H1 (cell line): Measurements from ENCODE around the gene DCBLD2. TPM values are rescaled to one million over a fixed set of nuclear protein-coding genes. Genes with fewer than 3 reads are reported as not detected.

Source experiments
- CEBPB ChIP-seq: IDR thresholded peaks from 2 replicates; pipeline ENCODE4 v1.6.1; 2012; ENCODE audit warnings: low read depth, low read length
- CTBP2 ChIP-seq: IDR thresholded peaks from 2 replicates; pipeline ENCODE4 v1.7.0; 2011; ENCODE audit warnings: borderline replicate concordance, mild to moderate bottlenecking, moderate library complexity, mixed read lengths, low read length; ENCODE audit not compliant: insufficient read depth, insufficient read length
- FOSL1 ChIP-seq: IDR thresholded peaks from 2 replicates; pipeline ENCODE4 v1.6.1; 2011; ENCODE audit warnings: mild to moderate bottlenecking, low read depth, low read length, moderate library complexity; ENCODE audit not compliant: insufficient read depth
- POLR2A ChIP-seq, 2 experiments: IDR thresholded peaks; 1 replicate in 1 of 2; 2 replicates in 1 of 2; pipeline ENCODE4 v1.6.1; 2011; ENCODE audit warnings: low read depth in 2 of 2, low read length in 2 of 2, mild to moderate bottlenecking in 2 of 2; ENCODE audit errors: control extremely low read depth in 1 of 2
- RFX5 ChIP-seq: IDR thresholded peaks from 2 replicates; pipeline ENCODE4 v1.6.1; 2011; ENCODE audit warnings: low read depth, low read length, improper control_type of control experiment, borderline replicate concordance
- TCF12 ChIP-seq: IDR thresholded peaks from 2 replicates; pipeline ENCODE4 v1.6.1; 2011; ENCODE audit warnings: low read depth, mild to moderate bottlenecking, low read length
- polyA plus RNA-seq, 7 experiments: library from polyadenylated mRNA; depleted of rRNA in 3 of 7; stranded (reverse) in 5 of 7; unstranded in 2 of 7; fragments of >200 nt in 5 of 7; fragments of 200-250 nt in 2 of 7; gene quantifications; 1 replicate in 5 of 7; 2 replicates in 1 of 7; 4 replicates in 1 of 7; pipeline versions ENCODE4 v1.2.1 to v1.2.3, GENCODE V29; 2011 to 2013; ENCODE audit warnings: missing spikeins in 2 of 7, mixed read lengths in 2 of 7
- total RNA-seq: library from RNA; stranded (reverse); fragmentation: NEBNext Ultra II Directional; extraction: Animal tissue kit (Norgen Biotek cat#: 25700); gene quantifications from 2 replicates; pipeline ENCODE4 v1.2.1, GENCODE V29; 2021
- TF ChIP-seq, protein P1 (sequence below): fragments of 300-600 bp; sonication (generic); IDR thresholded peaks from 2 replicates; pipeline ENCODE4 v1.7.1; 2012; ENCODE audit warnings: low read length, moderate library complexity, mild to moderate bottlenecking, inconsistent platforms; ENCODE audit not compliant: insufficient replicate concordance
- TF ChIP-seq, protein P2 (sequence below): IDR thresholded peaks from 2 replicates; pipeline ENCODE4 v1.6.1; 2011; ENCODE audit warnings: low read depth, mild to moderate bottlenecking, low read length; ENCODE audit not compliant: insufficient read depth

The DCBLD2 gene
- total and polyA plus RNA-seq, 2 of the 8 experiments (the other 6 are each of a cell fraction or from before 2014, with no cell fraction given) = 19.6 to 63.8 TPM

DNA sequence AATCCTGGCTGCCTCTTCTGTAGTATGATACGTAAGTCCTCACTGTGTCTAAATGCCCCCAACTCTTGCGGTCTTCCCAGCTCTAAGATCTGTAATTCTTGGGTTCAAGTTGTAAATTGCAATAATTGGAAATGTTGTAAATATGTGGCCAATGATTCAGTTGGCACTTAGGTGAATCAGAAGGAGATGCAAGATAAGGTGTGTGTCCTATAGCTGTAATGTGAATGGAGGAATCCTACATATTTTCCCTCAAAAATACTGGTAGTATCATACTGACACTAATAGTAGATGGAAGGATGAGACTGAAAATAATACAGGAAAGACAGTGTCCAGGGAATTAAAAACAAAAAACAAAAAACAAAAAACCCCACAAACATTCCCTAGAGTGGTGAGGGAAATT, 141.9 kb downstream of the DCBLD2 start (continued):
- TF ChIP-seq, protein P1, sequence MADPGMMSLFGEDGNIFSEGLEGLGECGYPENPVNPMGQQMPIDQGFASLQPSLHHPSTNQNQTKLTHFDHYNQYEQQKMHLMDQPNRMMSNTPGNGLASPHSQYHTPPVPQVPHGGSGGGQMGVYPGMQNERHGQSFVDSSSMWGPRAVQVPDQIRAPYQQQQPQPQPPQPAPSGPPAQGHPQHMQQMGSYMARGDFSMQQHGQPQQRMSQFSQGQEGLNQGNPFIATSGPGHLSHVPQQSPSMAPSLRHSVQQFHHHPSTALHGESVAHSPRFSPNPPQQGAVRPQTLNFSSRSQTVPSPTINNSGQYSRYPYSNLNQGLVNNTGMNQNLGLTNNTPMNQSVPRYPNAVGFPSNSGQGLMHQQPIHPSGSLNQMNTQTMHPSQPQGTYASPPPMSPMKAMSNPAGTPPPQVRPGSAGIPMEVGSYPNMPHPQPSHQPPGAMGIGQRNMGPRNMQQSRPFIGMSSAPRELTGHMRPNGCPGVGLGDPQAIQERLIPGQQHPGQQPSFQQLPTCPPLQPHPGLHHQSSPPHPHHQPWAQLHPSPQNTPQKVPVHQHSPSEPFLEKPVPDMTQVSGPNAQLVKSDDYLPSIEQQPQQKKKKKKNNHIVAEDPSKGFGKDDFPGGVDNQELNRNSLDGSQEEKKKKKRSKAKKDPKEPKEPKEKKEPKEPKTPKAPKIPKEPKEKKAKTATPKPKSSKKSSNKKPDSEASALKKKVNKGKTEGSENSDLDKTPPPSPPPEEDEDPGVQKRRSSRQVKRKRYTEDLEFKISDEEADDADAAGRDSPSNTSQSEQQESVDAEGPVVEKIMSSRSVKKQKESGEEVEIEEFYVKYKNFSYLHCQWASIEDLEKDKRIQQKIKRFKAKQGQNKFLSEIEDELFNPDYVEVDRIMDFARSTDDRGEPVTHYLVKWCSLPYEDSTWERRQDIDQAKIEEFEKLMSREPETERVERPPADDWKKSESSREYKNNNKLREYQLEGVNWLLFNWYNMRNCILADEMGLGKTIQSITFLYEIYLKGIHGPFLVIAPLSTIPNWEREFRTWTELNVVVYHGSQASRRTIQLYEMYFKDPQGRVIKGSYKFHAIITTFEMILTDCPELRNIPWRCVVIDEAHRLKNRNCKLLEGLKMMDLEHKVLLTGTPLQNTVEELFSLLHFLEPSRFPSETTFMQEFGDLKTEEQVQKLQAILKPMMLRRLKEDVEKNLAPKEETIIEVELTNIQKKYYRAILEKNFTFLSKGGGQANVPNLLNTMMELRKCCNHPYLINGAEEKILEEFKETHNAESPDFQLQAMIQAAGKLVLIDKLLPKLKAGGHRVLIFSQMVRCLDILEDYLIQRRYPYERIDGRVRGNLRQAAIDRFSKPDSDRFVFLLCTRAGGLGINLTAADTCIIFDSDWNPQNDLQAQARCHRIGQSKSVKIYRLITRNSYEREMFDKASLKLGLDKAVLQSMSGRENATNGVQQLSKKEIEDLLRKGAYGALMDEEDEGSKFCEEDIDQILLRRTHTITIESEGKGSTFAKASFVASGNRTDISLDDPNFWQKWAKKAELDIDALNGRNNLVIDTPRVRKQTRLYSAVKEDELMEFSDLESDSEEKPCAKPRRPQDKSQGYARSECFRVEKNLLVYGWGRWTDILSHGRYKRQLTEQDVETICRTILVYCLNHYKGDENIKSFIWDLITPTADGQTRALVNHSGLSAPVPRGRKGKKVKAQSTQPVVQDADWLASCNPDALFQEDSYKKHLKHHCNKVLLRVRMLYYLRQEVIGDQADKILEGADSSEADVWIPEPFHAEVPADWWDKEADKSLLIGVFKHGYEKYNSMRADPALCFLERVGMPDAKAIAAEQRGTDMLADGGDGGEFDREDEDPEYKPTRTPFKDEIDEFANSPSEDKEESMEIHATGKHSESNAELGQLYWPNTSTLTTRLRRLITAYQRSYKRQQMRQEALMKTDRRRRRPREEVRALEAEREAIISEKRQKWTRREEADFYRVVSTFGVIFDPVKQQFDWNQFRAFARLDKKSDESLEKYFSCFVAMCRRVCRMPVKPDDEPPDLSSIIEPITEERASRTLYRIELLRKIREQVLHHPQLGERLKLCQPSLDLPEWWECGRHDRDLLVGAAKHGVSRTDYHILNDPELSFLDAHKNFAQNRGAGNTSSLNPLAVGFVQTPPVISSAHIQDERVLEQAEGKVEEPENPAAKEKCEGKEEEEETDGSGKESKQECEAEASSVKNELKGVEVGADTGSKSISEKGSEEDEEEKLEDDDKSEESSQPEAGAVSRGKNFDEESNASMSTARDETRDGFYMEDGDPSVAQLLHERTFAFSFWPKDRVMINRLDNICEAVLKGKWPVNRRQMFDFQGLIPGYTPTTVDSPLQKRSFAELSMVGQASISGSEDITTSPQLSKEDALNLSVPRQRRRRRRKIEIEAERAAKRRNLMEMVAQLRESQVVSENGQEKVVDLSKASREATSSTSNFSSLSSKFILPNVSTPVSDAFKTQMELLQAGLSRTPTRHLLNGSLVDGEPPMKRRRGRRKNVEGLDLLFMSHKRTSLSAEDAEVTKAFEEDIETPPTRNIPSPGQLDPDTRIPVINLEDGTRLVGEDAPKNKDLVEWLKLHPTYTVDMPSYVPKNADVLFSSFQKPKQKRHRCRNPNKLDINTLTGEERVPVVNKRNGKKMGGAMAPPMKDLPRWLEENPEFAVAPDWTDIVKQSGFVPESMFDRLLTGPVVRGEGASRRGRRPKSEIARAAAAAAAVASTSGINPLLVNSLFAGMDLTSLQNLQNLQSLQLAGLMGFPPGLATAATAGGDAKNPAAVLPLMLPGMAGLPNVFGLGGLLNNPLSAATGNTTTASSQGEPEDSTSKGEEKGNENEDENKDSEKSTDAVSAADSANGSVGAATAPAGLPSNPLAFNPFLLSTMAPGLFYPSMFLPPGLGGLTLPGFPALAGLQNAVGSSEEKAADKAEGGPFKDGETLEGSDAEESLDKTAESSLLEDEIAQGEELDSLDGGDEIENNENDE = no peak
- no peak for TF ChIP-seq FOSL1
- TF ChIP-seq RFX5 = no peak
- TF ChIP-seq TCF12 = no peak
- TF ChIP-seq, protein P2, sequence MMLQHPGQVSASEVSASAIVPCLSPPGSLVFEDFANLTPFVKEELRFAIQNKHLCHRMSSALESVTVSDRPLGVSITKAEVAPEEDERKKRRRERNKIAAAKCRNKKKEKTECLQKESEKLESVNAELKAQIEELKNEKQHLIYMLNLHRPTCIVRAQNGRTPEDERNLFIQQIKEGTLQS = no peak
- TF ChIP-seq CTBP2 = no peak
- no peak for TF ChIP-seq POLR2A (IDR thresholded peaks at IDR 0.05; ENCODE audit: control extremely low read depth in 1 of 2, low read depth in 2 of 2, low read length in 2 of 2)
- TF ChIP-seq CEBPB = no peak
- TF ChIP-seq, all 59 proteins: peak for 0
